Measurements from ENCODE around the gene RASGRP1.

Gene RASGRP1

GRCh38 chr15:38463893-38464292, 100.7 kb downstream of the RASGRP1 start:
- in situ Hi-C loops (cut with MboI; ENCODE audit: low sequenced_read_pairs), result no loop called here

GRCh38 chr15:38461066-38461833, 103.4 kb downstream of the RASGRP1 start:
- in situ Hi-C loops (cut with MboI; ENCODE audit: low sequenced_read_pairs), result no loop called here

GRCh38 chr15:38460543-38460942, 104.1 kb downstream of the RASGRP1 start:
- in situ Hi-C loops (cut with MboI; ENCODE audit: low sequenced_read_pairs), result no loop called here

DNA sequence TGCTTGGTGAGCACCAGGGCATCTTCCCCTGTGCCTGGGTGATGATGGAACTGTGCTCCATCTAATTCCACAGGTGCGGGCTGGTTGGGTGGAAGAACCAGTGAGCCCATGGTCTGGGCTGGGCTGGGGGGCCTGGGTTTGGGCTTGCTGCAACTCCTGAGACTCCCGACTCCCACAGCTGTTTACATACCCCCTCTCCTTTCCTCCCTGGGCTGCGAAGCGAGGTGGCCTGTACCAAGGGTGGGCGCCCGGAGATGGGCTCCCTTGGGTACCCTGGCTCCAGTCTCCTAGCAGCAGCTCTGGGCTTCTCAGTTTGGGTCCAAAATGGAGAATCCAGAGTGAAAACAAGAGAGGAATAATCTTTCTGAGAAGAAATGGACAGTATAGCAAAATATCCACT, 105.1 kb downstream of the RASGRP1 start:
- in situ Hi-C loops (cut with MboI; ENCODE audit: low sequenced_read_pairs), result no loop called here

GRCh38 chr15:38458646-38459045, 106.0 kb downstream of the RASGRP1 start:
- in situ Hi-C loops (cut with MboI; ENCODE audit: low sequenced_read_pairs), result no loop called here

DNA sequence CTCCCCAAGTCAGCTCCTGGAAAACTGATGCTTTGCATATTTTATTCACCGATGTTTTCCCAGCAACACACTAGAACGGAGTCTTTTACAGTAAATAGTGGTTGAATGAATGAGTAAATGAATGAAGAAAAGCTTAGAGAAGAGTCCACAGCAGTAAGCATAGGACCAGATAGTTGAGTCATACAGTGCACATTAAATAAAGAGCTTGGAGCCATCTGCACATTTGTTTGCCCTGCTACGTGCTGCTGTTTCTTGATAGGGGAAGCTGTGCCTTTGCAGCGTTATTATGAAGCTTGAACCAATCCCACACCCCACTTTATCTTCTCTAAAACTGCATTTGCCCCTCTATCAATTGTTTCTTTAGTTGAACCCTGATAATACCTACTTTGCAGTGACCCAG, 109.5 kb downstream of the RASGRP1 start:
- in situ Hi-C loops (cut with MboI; ENCODE audit: low sequenced_read_pairs), result no loop called here

- in situ Hi-C loops (cut with MboI; ENCODE audit: low sequenced_read_pairs), result no loop called here
These were observed 109.9 kb downstream of the RASGRP1 start for GRCh38 chr15:38454696-38455090.

DNA sequence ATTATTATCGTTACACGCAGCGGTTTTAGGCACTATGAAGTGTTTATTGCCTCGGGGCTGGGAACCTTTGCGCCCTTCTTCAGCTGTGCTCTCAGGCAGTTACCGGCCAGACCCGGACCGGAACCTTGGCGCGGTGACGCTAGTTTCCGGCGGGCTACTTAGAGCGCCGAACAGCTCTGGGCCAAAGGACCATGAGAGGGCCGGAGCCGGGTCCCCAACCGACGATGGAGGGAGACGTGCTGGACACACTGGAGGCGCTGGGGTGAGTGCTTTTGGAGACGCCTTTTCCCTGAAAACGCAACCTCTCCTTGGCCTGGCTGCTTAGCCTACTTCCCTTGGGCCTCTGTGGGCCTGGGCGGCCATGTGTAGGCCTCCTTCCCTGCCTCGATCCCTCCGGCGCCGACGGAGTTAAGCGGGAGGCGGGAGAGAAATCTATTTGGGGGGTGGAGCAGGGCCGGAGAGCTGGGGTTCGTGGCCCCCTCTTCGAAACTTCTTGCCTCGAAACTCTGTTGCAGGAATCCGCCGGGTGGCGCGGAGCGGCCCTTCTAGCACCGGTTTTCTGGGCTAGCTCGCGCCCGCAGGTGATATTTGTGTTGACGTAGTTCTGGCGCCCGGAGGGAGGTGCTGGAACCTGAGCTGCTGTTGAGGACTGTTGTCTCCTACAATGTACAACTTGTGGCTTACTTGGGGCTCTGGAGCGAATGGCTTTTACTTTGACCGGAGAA, 110.5 kb downstream of the RASGRP1 start, which contains the start of gene FAM98B:
TSS of gene FAM98B (plus strand) at position 157 of the 725 bp plus-strand sequence. CDS start at position 192, 35 bp downstream.
- in situ Hi-C loops (cut with MboI; ENCODE audit: low sequenced_read_pairs), result no loop called here

GRCh38 chr15:38441130-38441519, 123.5 kb downstream of the RASGRP1 start:
- in situ Hi-C loops (cut with MboI; ENCODE audit: low sequenced_read_pairs), result loop anchor here (25.0 kb wide), 1 partner anchor 246 kb away; no protein-coding TSS in a partner anchor

GRCh38 chr15:38440353-38441129, 124.1 kb downstream of the RASGRP1 start:
- in situ Hi-C loops (cut with MboI; ENCODE audit: low sequenced_read_pairs), result loop anchor here (25.0 kb wide), 1 partner anchor 247 kb away; no protein-coding TSS in a partner anchor

Measured in HL-60/S4 treated with retinoic acid at 250 ng/mL for 4 days and 3 days (cell line).